Esophagus squamous epithelium (tissue), 4 donors: ENCODE measurements around the gene RIPOR2.

Source experiments
- CTCF ChIP-seq, 6 experiments: fragments of 450-650 bp in 4 of 6; fragments of 200-600 bp in 2 of 6; sonication (generic) in 2 of 6; IDR thresholded peaks; one replicate each; pipeline ENCODE4 v1.5.1; 2016 to 2019; ENCODE audit warnings: antibody characterized with exemption in 6 of 6, mild to moderate bottlenecking in 4 of 6, moderate library complexity in 4 of 6
- POLR2A ChIP-seq, 4 donors: fragments of 450-650 bp; IDR thresholded peaks; one replicate each; pipeline ENCODE4 v1.6.1; 2017; ENCODE audit warnings: antibody characterized with exemption in 4 of 4, mild to moderate bottlenecking in 4 of 4, moderate library complexity in 3 of 4

GRCh38 chr6:24910961-24911725, 24.6 kb downstream of the RIPOR2 start:
- TF ChIP-seq CTCF (IDR thresholded peaks at IDR 0.05): no peak
- no peak for TF ChIP-seq POLR2A (IDR thresholded peaks at IDR 0.05)
